ENCODE results near the gene PTPRM.

The PTPRM gene

GRCh38 chr18:7746106-7746505 is 179.0 kb downstream of the PTPRM start:
- no peak overlapping the region for H3K4me3 ChIP-seq (ENCODE audit: insufficient read depth, low read depth, low read length)
- H3K4me1 ChIP-seq (ENCODE audit: control insufficient read depth, insufficient read depth, low read length), result peaks cover 23% of the 10 kb centered on the region
- H3K9me3 ChIP-seq (ENCODE audit: control insufficient read depth, low read length), result peaks cover 3% of the 10 kb centered on the region
- H3K36me3 ChIP-seq (ENCODE audit: control insufficient read depth, insufficient read depth, low read length), result no peaks in the 10 kb centered on the region
- WGBS, 2 experiments, result 92 to 97% methylated on average over 2 of the region's 3 CpGs
- H3K27me3 ChIP-seq (ENCODE audit: control insufficient read depth, insufficient read depth, low read length, poor library complexity, severe bottlenecking), result no peaks in the 10 kb centered on the region
- no peak overlapping the region for H3K27ac ChIP-seq (ENCODE audit: insufficient read depth, low read depth, low read length, poor library complexity, severe bottlenecking)

- 95 to 97% methylated on average over 2 to 4 of the region's 4 CpGs for WGBS, 2 experiments
- no peaks in the 10 kb centered on the region for H3K27me3 ChIP-seq (ENCODE audit: control insufficient read depth, insufficient read depth, low read length, poor library complexity, severe bottlenecking)
- H3K9me3 ChIP-seq (ENCODE audit: control insufficient read depth, low read length), result peaks cover 3% of the 10 kb centered on the region
- H3K4me3 ChIP-seq (ENCODE audit: insufficient read depth, low read depth, low read length), result no peak overlapping the region
- H3K4me1 ChIP-seq (ENCODE audit: control insufficient read depth, insufficient read depth, low read length), result peaks cover 17% of the 10 kb centered on the region
- H3K27ac ChIP-seq (ENCODE audit: insufficient read depth, low read depth, low read length, poor library complexity, severe bottlenecking), result no peak overlapping the region
- H3K36me3 ChIP-seq (ENCODE audit: control insufficient read depth, insufficient read depth, low read length), result no peaks in the 10 kb centered on the region
Measured at GRCh38 chr18:7748251-7749007, 181.3 kb downstream of the PTPRM start.

GRCh38 chr18:7749008-7749405 is 181.9 kb downstream of the PTPRM start:
- peaks cover 3% of the 10 kb centered on the region for H3K9me3 ChIP-seq (ENCODE audit: control insufficient read depth, low read length)
- H3K4me1 ChIP-seq (ENCODE audit: control insufficient read depth, insufficient read depth, low read length), result peaks cover 17% of the 10 kb centered on the region
- no peak overlapping the region for H3K27ac ChIP-seq (ENCODE audit: insufficient read depth, low read depth, low read length, poor library complexity, severe bottlenecking)
- H3K27me3 ChIP-seq (ENCODE audit: control insufficient read depth, insufficient read depth, low read length, poor library complexity, severe bottlenecking), result no peaks in the 10 kb centered on the region
- no peak overlapping the region for H3K4me3 ChIP-seq (ENCODE audit: insufficient read depth, low read depth, low read length)
- WGBS, 2 experiments, result 90 to 91% methylated on average over 2 of the region's 2 CpGs
- H3K36me3 ChIP-seq (ENCODE audit: control insufficient read depth, insufficient read depth, low read length), result no peaks in the 10 kb centered on the region

- no peak overlapping the region for H3K4me3 ChIP-seq (ENCODE audit: insufficient read depth, low read depth, low read length)
- 70 to 75% methylated on average over 2 of the region's 2 CpGs for WGBS, 2 experiments
- H3K4me1 ChIP-seq (ENCODE audit: control insufficient read depth, insufficient read depth, low read length), result peaks cover 22% of the 10 kb centered on the region
- H3K27me3 ChIP-seq (ENCODE audit: control insufficient read depth, insufficient read depth, low read length, poor library complexity, severe bottlenecking), result no peaks in the 10 kb centered on the region
- H3K27ac ChIP-seq (ENCODE audit: insufficient read depth, low read depth, low read length, poor library complexity, severe bottlenecking), result no peak overlapping the region
- peaks cover 3% of the 10 kb centered on the region for H3K9me3 ChIP-seq (ENCODE audit: control insufficient read depth, low read length)
- no peaks in the 10 kb centered on the region for H3K36me3 ChIP-seq (ENCODE audit: control insufficient read depth, insufficient read depth, low read length)
Measured at GRCh38 chr18:7749510-7749981, 182.4 kb downstream of the PTPRM start.

GRCh38 chr18:7750095-7750663 is 183.1 kb downstream of the PTPRM start:
- no peak overlapping the region for H3K4me3 ChIP-seq (ENCODE audit: insufficient read depth, low read depth, low read length)
- no peaks in the 10 kb centered on the region for H3K36me3 ChIP-seq (ENCODE audit: control insufficient read depth, insufficient read depth, low read length)
- H3K27ac ChIP-seq (ENCODE audit: insufficient read depth, low read depth, low read length, poor library complexity, severe bottlenecking), result no peak overlapping the region
- H3K27me3 ChIP-seq (ENCODE audit: control insufficient read depth, insufficient read depth, low read length, poor library complexity, severe bottlenecking), result no peaks in the 10 kb centered on the region
- H3K9me3 ChIP-seq (ENCODE audit: control insufficient read depth, low read length), result peaks cover 3% of the 10 kb centered on the region
- peaks cover 23% of the 10 kb centered on the region for H3K4me1 ChIP-seq (ENCODE audit: control insufficient read depth, insufficient read depth, low read length)
- 55 to 66% methylated on average over 3 to 4 of the region's 6 CpGs for WGBS, 2 experiments

- Histone ChIP-seq H3K27ac (ENCODE audit: insufficient read depth, low read depth, low read length, poor library complexity, severe bottlenecking) (no peak overlapping the region), H3K27me3 (ENCODE audit: control insufficient read depth, insufficient read depth, low read length, poor library complexity, severe bottlenecking) (no peaks in the 10 kb centered on the region), H3K4me3 (ENCODE audit: insufficient read depth, low read depth, low read length) (no peak overlapping the region), H3K9me3 (ENCODE audit: control insufficient read depth, low read length) (peaks cover under 1% of the 10 kb centered on the region), H3K4me1 (ENCODE audit: control insufficient read depth, insufficient read depth, low read length) (peaks cover 23% of the 10 kb centered on the region), H3K36me3 (ENCODE audit: control insufficient read depth, insufficient read depth, low read length) (no peaks in the 10 kb centered on the region)
- WGBS, 2 experiments, result 85 to 91% methylated on average over 4 to 5 of the region's 5 CpGs
Measured at GRCh38 chr18:7750966-7751365, 183.8 kb downstream of the PTPRM start.

GRCh38 chr18:7754258-7754657 is 187.1 kb downstream of the PTPRM start:
- WGBS, 2 experiments, result 82 to 100% methylated on average over 1 of the region's 1 CpG
- H3K4me1 ChIP-seq (ENCODE audit: control insufficient read depth, insufficient read depth, low read length), result peaks cover 19% of the 10 kb centered on the region
- no peaks in the 10 kb centered on the region for H3K9me3 ChIP-seq (ENCODE audit: control insufficient read depth, low read length)
- no peaks in the 10 kb centered on the region for H3K36me3 ChIP-seq (ENCODE audit: control insufficient read depth, insufficient read depth, low read length)
- no peaks in the 10 kb centered on the region for H3K27me3 ChIP-seq (ENCODE audit: control insufficient read depth, insufficient read depth, low read length, poor library complexity, severe bottlenecking)
- no peak overlapping the region for H3K4me3 ChIP-seq (ENCODE audit: insufficient read depth, low read depth, low read length)
- H3K27ac ChIP-seq (ENCODE audit: insufficient read depth, low read depth, low read length, poor library complexity, severe bottlenecking), result no peak overlapping the region

GRCh38 chr18:7754725-7755181 is 187.6 kb downstream of the PTPRM start:
- 94 to 95% methylated on average over 6 to 7 of the region's 7 CpGs for WGBS, 2 experiments
- no peaks in the 10 kb centered on the region for H3K27me3 ChIP-seq (ENCODE audit: control insufficient read depth, insufficient read depth, low read length, poor library complexity, severe bottlenecking)
- no peaks in the 10 kb centered on the region for H3K36me3 ChIP-seq (ENCODE audit: control insufficient read depth, insufficient read depth, low read length)
- H3K4me3 ChIP-seq (ENCODE audit: insufficient read depth, low read depth, low read length), result no peak overlapping the region
- H3K27ac ChIP-seq (ENCODE audit: insufficient read depth, low read depth, low read length, poor library complexity, severe bottlenecking), result no peak overlapping the region
- H3K4me1 ChIP-seq (ENCODE audit: control insufficient read depth, insufficient read depth, low read length), result peaks cover 14% of the 10 kb centered on the region
- H3K9me3 ChIP-seq (ENCODE audit: control insufficient read depth, low read length), result no peaks in the 10 kb centered on the region

- Histone ChIP-seq H3K4me3 (ENCODE audit: insufficient read depth, low read depth, low read length) (no peak overlapping the region), H3K36me3 (ENCODE audit: control insufficient read depth, insufficient read depth, low read length) (no peaks in the 10 kb centered on the region), H3K9me3 (ENCODE audit: control insufficient read depth, low read length) (no peaks in the 10 kb centered on the region), H3K27ac (ENCODE audit: insufficient read depth, low read depth, low read length, poor library complexity, severe bottlenecking) (no peak overlapping the region), H3K27me3 (ENCODE audit: control insufficient read depth, insufficient read depth, low read length, poor library complexity, severe bottlenecking) (no peaks in the 10 kb centered on the region), H3K4me1 (ENCODE audit: control insufficient read depth, insufficient read depth, low read length) (peaks cover 6% of the 10 kb centered on the region)
- 88 to 96% methylated on average over 3 to 4 of the region's 4 CpGs for WGBS, 2 experiments
Measured at GRCh38 chr18:7755753-7756475, 188.8 kb downstream of the PTPRM start.

- Histone ChIP-seq H3K4me3 (ENCODE audit: insufficient read depth, low read depth, low read length) (no peak overlapping the region), H3K36me3 (ENCODE audit: control insufficient read depth, insufficient read depth, low read length) (no peaks in the 10 kb centered on the region), H3K27ac (ENCODE audit: insufficient read depth, low read depth, low read length, poor library complexity, severe bottlenecking) (no peak overlapping the region), H3K27me3 (ENCODE audit: control insufficient read depth, insufficient read depth, low read length, poor library complexity, severe bottlenecking) (no peaks in the 10 kb centered on the region), H3K4me1 (ENCODE audit: control insufficient read depth, insufficient read depth, low read length) (peaks cover 6% of the 10 kb centered on the region), H3K9me3 (ENCODE audit: control insufficient read depth, low read length) (no peaks in the 10 kb centered on the region)
- 91 to 94% methylated on average over 2 of the region's 2 CpGs for WGBS, 2 experiments
Measured at GRCh38 chr18:7757175-7757574, 190.1 kb downstream of the PTPRM start.

Data from ectodermal cell (in vitro differentiated cells).